HPDE6-E6E7 (cell line): ENCODE measurements around the gene TGM5.
"Not testable (repeated sequence)": the region's sequence is repeated elsewhere in the genome, so short reads cannot be mapped to it uniquely, and the experiment has no call there.

Experiments used
- DNase-seq: peaks from one replicate; pipeline ENCODE4 v3.0.0; 2011; ENCODE audit warnings: missing footprints; ENCODE audit errors: extremely low spot score

TGM5 gene

DNA sequence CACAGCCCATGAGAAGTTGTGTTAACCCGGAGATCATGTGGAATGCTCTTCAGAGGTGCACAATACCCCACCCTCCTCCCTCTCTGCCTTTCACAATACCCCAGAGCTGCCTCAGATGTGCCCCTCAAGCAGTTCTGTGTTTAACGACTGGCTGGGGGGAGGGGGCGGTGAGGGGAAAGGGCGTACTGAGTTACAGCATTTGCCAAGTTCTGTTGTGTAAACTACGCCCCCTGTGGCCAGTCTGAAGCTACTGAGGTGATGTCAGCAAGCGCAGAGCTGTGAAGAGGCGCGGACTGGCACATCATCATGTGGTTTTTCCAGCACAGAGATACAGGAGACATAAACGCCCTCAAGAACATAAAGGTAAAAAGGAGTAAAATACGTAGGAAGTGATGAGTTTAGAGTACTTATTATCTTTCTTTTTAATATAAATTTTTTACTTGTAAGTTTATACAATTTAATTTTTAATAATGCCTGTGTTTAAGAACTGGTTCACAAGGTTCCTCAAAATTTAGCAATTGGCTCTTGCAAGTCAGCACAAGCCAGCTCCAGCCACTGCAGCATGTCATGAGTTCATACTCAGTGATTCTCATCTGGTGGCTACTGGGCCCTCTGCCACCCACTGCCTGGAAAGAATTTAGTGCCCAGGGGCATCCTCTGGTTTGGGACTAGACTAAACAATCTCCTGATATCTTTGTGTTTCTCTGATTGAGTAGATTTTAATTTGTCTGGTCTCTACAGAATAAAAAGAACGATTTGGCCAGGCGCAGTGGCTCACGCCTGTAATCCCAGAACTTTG lies 47.6 kb downstream of the TGM5 start:
- peak; percentile 76 for DNase-seq

DNA sequence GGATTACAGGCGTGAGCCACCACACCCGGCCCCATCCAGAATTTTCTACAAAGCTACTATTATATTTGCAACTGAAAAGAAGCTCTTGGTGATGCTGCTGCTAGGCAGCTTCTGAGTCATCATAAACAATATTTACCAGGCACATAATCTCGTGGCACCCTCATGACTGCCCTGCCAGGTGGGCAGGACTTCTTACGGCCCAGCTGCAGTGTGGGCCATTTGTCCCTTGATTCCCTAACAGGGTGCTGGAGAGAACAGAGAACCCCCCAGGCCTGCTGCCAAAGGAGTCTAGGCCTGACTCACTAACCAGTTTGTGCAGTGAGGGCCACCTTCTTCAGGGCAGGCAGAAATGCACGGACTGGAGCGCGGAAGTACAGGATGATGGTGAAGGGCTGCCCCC lies 50.8 kb downstream of the TGM5 start:
- peak; percentile 33 for DNase-seq

GRCh38 chr15:43214592-43215295 lies 52.0 kb downstream of the TGM5 start:
- DNase-seq: no peak

DNA sequence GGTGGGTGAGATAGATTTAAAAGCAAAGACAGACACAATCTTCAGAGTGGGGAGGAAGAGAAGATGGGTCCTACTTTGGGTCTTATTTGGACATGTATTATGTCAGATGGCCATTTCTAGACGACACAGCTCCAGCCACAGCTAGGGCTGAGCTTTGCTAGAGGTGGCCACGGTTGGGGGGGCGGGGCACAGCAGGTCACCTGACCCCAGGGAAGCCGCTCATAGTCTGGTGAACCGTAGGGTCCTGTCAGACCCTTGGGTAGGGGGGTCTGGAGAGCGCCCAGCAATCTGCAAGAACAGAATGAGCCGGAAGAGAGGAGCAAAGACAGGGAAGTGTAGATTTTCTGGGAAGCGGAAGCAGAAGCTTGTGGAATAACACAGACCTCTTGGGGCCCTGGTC lies 52.6 kb downstream of the TGM5 start:
- DNase-seq: no peak

- no peak for DNase-seq
Measured at GRCh38 chr15:43213466-43213865, 53.3 kb downstream of the TGM5 start.

- DNase-seq: no peak
Measured at GRCh38 chr15:43212951-43213350, 53.8 kb downstream of the TGM5 start.

DNA sequence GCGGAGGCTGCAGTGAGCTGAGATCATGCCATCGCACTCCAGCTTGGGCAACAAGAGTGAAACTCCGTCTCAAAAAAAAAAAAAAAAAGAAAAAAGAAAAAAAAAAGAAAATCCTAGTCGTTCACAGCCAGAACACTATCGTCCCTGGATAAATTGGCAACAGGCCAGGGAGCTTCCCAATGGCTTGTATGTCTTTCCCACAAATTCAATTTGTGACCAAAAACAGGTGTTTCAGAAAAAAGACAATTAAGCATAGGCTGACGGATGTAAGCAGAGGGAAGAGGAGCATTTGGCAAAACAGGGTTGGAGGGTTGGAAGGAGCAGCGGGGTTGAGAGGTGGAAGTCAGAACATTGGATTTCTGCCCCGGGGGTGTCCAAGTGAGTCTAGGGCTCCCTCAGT lies 54.4 kb downstream of the TGM5 start:
- no peak for DNase-seq

- DNase-seq: no peak
Measured at GRCh38 chr15:43211224-43211735, 55.4 kb downstream of the TGM5 start.

GRCh38 chr15:43210807-43211206 lies 55.9 kb downstream of the TGM5 start:
- no peak for DNase-seq

- no peak for DNase-seq
Measured at GRCh38 chr15:43210172-43210745, 56.5 kb downstream of the TGM5 start.

DNA sequence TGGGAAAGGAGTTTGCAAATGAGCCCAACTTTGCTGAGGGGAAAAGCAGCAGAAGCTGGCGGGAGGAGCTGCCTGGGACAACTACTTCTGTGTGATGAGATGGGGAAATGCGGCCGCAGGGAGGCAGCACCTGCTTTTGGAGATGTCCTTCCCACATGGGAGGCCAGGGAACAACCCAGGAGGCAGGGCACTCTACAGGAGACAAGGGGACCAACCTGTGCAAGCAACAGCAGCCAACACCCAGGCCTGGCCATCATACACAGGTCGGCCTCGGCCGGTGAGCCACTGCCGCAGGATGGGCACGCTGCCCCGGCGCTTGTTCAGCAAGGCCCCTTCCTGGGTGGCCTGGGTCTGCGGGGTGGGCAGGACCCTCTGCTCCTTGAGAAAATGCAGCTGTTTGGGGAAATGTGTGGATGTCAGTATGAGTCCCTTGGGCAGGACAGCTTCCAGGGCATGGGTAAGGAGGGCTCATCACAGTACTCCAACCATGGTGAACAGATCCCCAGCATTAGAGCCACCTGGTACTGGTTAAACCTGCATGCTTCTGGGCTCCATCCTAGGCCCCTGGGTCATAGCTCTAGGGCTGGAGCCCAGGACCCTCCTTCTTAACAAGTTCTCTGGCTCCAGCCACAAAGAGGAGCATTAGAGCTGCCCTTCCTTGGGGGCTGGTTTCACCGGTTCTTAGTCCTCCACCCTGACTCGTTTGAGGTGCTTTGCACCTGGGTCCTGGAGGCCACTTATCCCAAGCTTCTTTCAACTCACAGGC lies 57.5 kb downstream of the TGM5 start:
- peak; percentile 41 for DNase-seq

GRCh38 chr15:43208052-43209002 lies 58.4 kb downstream of the TGM5 start:
- no peak for DNase-seq

DNA sequence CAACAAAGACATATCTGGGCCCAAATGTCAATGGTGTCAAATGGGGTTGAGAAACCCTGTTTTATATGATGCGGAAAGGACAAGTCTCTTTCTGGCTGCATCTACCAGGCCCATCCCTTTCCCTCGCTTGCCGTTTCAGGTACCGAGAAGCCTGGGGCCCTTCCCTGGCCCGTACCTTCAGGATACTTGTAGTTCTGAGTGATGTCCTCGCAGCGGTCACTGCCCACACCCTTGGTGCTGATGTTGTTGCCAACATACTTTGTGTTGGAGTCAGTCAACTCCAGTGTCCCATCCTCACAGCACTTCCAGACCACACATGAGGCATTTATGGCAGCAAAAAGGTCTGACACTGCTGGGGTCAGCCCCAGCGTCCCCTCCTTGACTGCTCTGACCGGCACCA lies 59.7 kb downstream of the TGM5 start:
- no peak for DNase-seq

DNA sequence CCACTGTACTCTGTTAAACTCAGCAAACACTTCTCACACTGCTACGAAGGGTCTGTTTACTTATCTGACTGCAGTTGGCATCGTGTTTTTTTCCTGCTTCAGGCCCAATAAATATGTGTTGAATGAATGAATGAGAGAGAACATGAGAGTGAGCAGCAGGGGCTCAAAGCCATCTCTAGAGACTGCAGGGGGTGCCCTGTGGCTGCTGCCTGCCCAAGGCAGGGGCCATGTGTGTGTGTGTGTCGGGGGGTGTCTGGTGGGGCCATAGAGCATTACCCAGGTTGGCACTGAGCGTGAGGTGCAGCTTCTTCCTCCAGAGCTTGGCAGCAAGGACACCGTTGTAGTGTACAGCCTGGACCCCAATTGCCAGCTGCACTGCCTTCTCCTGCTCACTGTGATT lies 60.7 kb downstream of the TGM5 start:
- DNase-seq: no peak

DNA sequence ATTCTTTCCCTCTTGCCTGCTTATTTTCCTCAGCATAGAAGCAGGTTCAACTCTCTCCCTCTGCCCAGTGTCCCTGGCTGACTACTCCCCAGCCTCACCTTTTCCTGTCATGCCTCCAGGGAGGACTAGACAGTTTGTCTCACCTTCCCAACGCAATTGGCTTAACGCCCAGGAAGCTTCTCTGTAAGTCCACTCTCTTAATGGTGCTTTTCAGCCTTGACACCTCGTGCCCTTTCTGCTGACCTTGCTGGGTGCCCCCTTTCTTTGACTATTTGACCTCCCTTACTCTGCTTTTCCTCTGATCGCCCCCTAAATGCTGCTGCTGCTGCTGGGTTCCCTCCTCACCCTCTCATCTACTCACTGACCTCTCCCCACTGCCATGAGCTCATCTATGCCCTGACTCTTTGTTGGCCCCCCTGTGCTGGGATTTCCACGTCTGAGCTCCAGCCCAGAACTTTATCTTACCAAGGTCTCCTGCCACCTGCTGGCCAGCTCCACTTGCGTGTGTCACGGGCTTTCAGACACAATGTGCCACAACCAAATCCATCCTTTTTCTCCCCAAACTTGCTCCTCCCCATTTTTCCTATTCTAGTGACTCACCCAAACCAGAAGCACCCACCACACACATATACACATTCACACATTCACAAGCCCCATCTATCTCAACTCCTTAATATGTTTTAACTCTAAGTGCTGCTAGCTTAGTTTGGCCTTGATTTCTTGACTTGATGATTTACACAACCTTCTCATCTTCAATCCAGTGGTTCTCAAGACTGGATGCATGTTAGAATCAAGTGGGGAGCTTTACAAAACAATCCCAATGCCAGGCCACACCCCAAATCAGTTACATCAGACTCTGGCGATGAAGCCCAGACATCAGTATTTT lies 62.5 kb downstream of the TGM5 start:
- DNase-seq: peak; percentile 56

DNA sequence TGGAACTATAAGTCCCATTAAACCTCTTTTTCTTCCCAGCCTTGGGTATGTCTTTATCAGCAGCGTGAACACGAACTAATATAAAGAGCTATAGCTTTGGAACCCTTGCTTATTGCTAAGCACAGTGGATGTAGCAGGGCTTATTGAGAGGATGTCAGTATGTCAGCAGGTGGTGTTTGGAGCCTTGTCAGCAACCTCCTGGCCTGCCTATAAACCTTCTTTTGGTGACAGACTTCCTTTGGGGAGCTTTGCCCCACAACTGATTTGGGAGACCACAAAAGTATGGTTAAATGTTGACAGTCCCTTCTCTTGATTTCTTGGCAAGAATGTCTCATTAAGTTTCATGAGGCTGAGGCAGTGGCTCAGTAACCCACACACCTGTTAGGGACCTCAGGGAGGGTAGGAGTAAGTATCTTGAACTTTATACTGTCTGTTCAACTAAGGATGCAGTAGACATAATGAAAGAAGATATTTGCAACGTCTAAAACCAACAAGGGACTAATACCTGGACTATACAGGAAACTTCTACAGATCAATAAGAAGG lies 66.7 kb downstream of the TGM5 start:
- no peak for DNase-seq

- no peak for DNase-seq
Measured at GRCh38 chr15:43198992-43199391, 67.7 kb downstream of the TGM5 start.

- not testable (repeated sequence) for DNase-seq
Measured at GRCh38 chr15:43198556-43198955, 68.2 kb downstream of the TGM5 start.

DNA sequence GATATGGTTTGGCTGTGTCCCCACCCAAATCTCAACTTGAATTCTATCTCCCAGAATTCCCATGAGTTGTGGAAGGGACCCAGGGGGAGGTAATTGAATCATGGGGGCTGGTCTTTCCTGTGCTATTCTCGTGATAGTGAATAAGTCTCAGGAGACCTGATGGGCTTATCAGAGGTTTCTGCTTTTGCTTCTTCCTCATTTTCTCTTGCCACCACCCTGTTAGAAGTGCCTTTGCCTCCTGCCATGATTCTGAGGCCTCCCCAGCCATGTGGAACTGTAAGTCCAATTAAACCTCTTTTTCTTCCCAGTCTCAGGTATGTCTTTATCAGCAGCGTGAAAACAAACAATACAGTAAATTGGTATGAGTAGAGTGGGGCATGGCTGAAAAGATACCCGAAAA lies 69.0 kb downstream of the TGM5 start:
- DNase-seq: not testable (repeated sequence)
